ENCODE data around the gene PRKAR2B. TPM values are rescaled to one million over a fixed set of nuclear protein-coding genes. Genes with fewer than 3 reads are reported as not detected.

Gene PRKAR2B
- total RNA-seq, 2 experiments from 2014 or later, result 1.3 to 1.4 TPM

Other genes starting within 250 kb of the PRKAR2B start
- 10 to 100 TPM; 10.9 to 11.3 TPM for gene PIK3CG, start 179.4 kb upstream of the PRKAR2B start, total RNA-seq
- 10 to 100 TPM; 24.3 to 26.7 TPM for gene HBP1, start 124.3 kb downstream of the PRKAR2B start, total RNA-seq

All from activated CD4-positive, alpha-beta memory T cell treated with anti-CD3 and anti-CD28 coated beads for 36 hours (primary cell).